SK-N-MC (cell line): ENCODE results near the gene VSTM2B.

ENCODE experiments used
- EZH2 ChIP-seq: fragments of 200-600 bp; sonication (generic); IDR thresholded peaks from one replicate; pipeline ENCODE4 v1.6.1; 2017; ENCODE audit warnings: antibody characterized with exemption
- FOXP2 ChIP-seq: optimal IDR thresholded peaks from 2 replicates; pipeline ENCODE3; 2011; ENCODE audit warnings: mild to moderate bottlenecking, moderate library complexity; ENCODE audit not compliant: insufficient read depth; ENCODE audit errors: extremely low read length, control extremely low read depth
- POLR2AphosphoS5 ChIP-seq: IDR thresholded peaks from 2 replicates; pipeline ENCODE4 v1.6.1; 2012; ENCODE audit warnings: mild to moderate bottlenecking, low read depth, low read length, borderline replicate concordance

DNA sequence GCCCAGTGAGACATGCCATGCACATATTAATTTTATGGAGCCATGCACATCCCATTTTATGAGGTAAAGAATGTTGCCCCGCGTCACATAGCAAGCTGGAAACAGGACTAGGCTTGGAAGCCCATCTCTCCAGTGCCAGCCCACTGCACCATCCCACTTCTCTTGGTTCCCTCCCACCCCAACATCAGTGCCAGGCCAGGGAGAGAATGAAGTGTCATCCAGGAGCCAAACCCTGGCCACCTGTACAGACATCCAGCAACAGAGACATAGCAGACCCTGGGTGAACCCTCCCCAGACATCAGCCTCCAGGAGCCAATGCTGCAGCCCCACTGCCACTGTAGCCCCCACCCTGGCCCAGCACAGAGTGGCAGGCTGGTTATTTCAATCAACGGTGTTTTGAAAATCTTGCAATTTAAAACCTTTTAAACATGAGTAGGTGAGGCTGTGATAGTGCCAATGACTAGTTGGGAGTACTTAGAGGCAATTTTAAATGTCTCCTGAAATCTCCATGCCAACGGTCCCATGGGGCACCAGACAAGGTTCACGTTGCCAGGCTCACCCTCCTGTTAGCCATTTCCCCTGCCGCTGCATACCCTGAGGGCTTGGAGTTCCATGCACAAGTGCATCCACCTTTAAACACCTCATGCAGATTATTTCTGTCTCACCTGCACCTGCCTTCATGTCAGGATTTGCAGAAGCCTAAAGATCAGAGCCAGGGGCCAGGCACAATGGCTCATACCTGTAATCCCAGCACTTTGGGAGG lies 34.7 kb downstream of the VSTM2B start:
- TF ChIP-seq POLR2AphosphoS5 (no peak), EZH2 (no peak), FOXP2 (no peak)
